Measurements from ENCODE around the gene SMAD5. TPM values are rescaled to one million over a fixed set of nuclear protein-coding genes. Genes with fewer than 3 reads are reported as not detected.

The SMAD5 gene
- total RNA-seq, 1 experiment from 2014 or later, result 106 TPM

GRCh38 chr5:136157514-136157913 is 24.9 kb downstream of the SMAD5 start:
- H3K36me3 Mint-ChIP-seq (ENCODE audit: insufficient read depth, unreplicated experiment), result peaks cover 74% of the 10 kb centered on the region
- intact Hi-C loops (cut with micrococcal nuclease), result no loop called here

GRCh38 chr5:136159457-136159856 is 26.8 kb downstream of the SMAD5 start:
- no TSS peak for BruUV-seq (replicated peaks)
- H3K9me3 Mint-ChIP-seq (ENCODE audit: unreplicated experiment), result no peaks in the 10 kb centered on the region
- TF ChIP-seq, protein P1, sequence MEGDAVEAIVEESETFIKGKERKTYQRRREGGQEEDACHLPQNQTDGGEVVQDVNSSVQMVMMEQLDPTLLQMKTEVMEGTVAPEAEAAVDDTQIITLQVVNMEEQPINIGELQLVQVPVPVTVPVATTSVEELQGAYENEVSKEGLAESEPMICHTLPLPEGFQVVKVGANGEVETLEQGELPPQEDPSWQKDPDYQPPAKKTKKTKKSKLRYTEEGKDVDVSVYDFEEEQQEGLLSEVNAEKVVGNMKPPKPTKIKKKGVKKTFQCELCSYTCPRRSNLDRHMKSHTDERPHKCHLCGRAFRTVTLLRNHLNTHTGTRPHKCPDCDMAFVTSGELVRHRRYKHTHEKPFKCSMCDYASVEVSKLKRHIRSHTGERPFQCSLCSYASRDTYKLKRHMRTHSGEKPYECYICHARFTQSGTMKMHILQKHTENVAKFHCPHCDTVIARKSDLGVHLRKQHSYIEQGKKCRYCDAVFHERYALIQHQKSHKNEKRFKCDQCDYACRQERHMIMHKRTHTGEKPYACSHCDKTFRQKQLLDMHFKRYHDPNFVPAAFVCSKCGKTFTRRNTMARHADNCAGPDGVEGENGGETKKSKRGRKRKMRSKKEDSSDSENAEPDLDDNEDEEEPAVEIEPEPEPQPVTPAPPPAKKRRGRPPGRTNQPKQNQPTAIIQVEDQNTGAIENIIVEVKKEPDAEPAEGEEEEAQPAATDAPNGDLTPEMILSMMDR (IDR thresholded peaks at IDR 0.05; ENCODE audit: unreplicated experiment), result no peak
- no peak overlapping the region for H3K27ac Mint-ChIP-seq (ENCODE audit: low read depth, unreplicated experiment)
- ChIA-PET CTCF (interaction anchor here (0.7 kb wide), 1 partner anchor 556 kb away, joined by 6 read pairs; no protein-coding TSS in a partner anchor), POLR2A (interaction anchor here (0.6 kb wide), 2 partner anchors 222 to 278 kb away, joined by 3 to 4 read pairs; no protein-coding TSS in a partner anchor)
- H3K4me1 Mint-ChIP-seq (ENCODE audit: insufficient read depth, unreplicated experiment), result peaks cover 12% of the 10 kb centered on the region
- H3K27me3 Mint-ChIP-seq (ENCODE audit: insufficient read depth, unreplicated experiment), result no peaks in the 10 kb centered on the region
- peaks cover 69% of the 10 kb centered on the region for H3K36me3 Mint-ChIP-seq (ENCODE audit: insufficient read depth, unreplicated experiment)
- no peak overlapping the region for H3K4me3 Mint-ChIP-seq (ENCODE audit: unreplicated experiment)
- DNase-seq (ENCODE audit: unreplicated experiment), result no peak
- intact Hi-C loops (cut with micrococcal nuclease), result no loop called here

More at GRCh38 chr5:136157514-136157913, 24.9 kb downstream of the SMAD5 start:
- ChIA-PET POLR2A (interaction anchor here (1.4 to 2.2 kb wide), 3 partner anchors 14 to 25 kb away, joined by 7 to 8 read pairs (median 7); partner anchors contain the start of gene SMAD5), CTCF (interaction anchor here (0.6 to 2.4 kb wide), 6 partner anchors 10 to 613 kb away, joined by 3 to 10 read pairs (median 6); no protein-coding TSS in a partner anchor)
- Mint-ChIP-seq H3K4me1 (ENCODE audit: insufficient read depth, unreplicated experiment) (peaks cover 13% of the 10 kb centered on the region), H3K9me3 (ENCODE audit: unreplicated experiment) (no peaks in the 10 kb centered on the region), H3K4me3 (ENCODE audit: unreplicated experiment) (no peak overlapping the region), H3K27me3 (ENCODE audit: insufficient read depth, unreplicated experiment) (no peaks in the 10 kb centered on the region), H3K27ac (ENCODE audit: low read depth, unreplicated experiment) (no peak overlapping the region)
- BruUV-seq (replicated peaks), result no TSS peak
- TF ChIP-seq, protein P1 (IDR thresholded peaks at IDR 0.05; ENCODE audit: unreplicated experiment), result no peak
- no peak for DNase-seq (ENCODE audit: unreplicated experiment)

GRCh38 chr5:136162008-136162407 is 29.4 kb downstream of the SMAD5 start:
- BruUV-seq (replicated peaks), result no TSS peak
- TF ChIP-seq, protein P1 (IDR thresholded peaks at IDR 0.05; ENCODE audit: unreplicated experiment), result no peak
- peaks cover 80% of the 10 kb centered on the region for H3K36me3 Mint-ChIP-seq (ENCODE audit: insufficient read depth, unreplicated experiment)
- CTCF ChIA-PET, result interaction anchor here (0.6 to 4.1 kb wide), 2 partner anchors 12 to 608 kb away, joined by 3 to 33 read pairs; no protein-coding TSS in a partner anchor
- POLR2A ChIA-PET, result interaction anchor here (1.0 to 1.5 kb wide), 2 partner anchors 10 to 108 kb away, joined by 3 to 4 read pairs; no protein-coding TSS in a partner anchor
- intact Hi-C loops (cut with micrococcal nuclease), result no loop called here
- no peak for DNase-seq (ENCODE audit: unreplicated experiment)
- H3K4me1 Mint-ChIP-seq (ENCODE audit: insufficient read depth, unreplicated experiment), result peaks cover 6% of the 10 kb centered on the region
- no peaks in the 10 kb centered on the region for H3K9me3 Mint-ChIP-seq (ENCODE audit: unreplicated experiment)
- H3K4me3 Mint-ChIP-seq (ENCODE audit: unreplicated experiment), result no peak overlapping the region
- no peaks in the 10 kb centered on the region for H3K27me3 Mint-ChIP-seq (ENCODE audit: insufficient read depth, unreplicated experiment)
- H3K27ac Mint-ChIP-seq (ENCODE audit: low read depth, unreplicated experiment), result no peak overlapping the region

DNA sequence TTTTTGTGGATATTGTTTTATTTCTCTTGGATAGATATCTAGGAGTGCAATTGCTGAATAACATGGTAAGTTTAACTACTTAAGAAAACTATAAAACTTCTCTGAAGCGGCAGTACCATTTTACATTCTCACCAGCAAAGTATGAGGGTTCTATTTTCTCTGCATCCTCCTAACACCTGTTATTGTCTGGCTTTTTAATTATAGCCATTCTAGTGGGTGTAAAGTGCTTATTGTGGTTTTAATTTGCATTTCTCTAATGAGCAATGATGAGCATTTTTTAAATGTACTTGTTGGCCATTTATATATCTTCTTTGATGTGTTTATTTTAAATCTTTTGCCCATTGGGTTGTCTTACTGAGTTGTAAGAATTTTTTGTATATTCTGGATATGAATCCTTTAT is 31.6 kb downstream of the SMAD5 start:
- intact Hi-C loops (cut with micrococcal nuclease), result no loop called here
- Mint-ChIP-seq H3K27ac (ENCODE audit: low read depth, unreplicated experiment) (no peak overlapping the region), H3K4me1 (ENCODE audit: insufficient read depth, unreplicated experiment) (peaks cover 16% of the 10 kb centered on the region), H3K27me3 (ENCODE audit: insufficient read depth, unreplicated experiment) (no peaks in the 10 kb centered on the region), H3K36me3 (ENCODE audit: insufficient read depth, unreplicated experiment) (peaks cover 86% of the 10 kb centered on the region), H3K9me3 (ENCODE audit: unreplicated experiment) (no peaks in the 10 kb centered on the region), H3K4me3 (ENCODE audit: unreplicated experiment) (no peak overlapping the region)
- no TSS peak for BruUV-seq (replicated peaks)
- POLR2A ChIA-PET, result interaction anchor here (0.9 to 1.3 kb wide), 2 partner anchors 14 to 30 kb away, joined by 4 read pairs; no protein-coding TSS in a partner anchor
- DNase-seq (ENCODE audit: unreplicated experiment), result no peak
- CTCF ChIA-PET, result interaction anchor here (0.6 to 4.1 kb wide), 6 partner anchors 10 to 605 kb away, joined by 3 to 33 read pairs (median 4); no protein-coding TSS in a partner anchor
- TF ChIP-seq, protein P1 (IDR thresholded peaks at IDR 0.05; ENCODE audit: unreplicated experiment), result no peak

Measured in MCF 10A (cell line).